Activated T-helper 2 cell treated with anti-CD3 and anti-CD28 coated beads, Interferon-gamma antibody, Interleukin-2, Interleukin-4, amounts not matched to agents 10 μg/mL and 5 μg/mL and 100 μg/mL, durations not matched to agents 14 hours and 24 hours and 36 hours (primary cell): ENCODE data around the gene AP4S1. TPM values are rescaled to one million over a fixed set of nuclear protein-coding genes. Genes with fewer than 3 reads are reported as not detected.

Experiments
- DNase-seq: peaks from one replicate; pipeline ENCODE4 v3.0.0; 2021; ENCODE audit warnings: low spot score
- H3K27ac Mint-ChIP-seq: one replicate; pipeline ENCODE4 v1.8.0; 2021; ENCODE audit warnings: mixed read lengths
- H3K27me3 Mint-ChIP-seq: one replicate; pipeline ENCODE4 v1.8.0; 2021; ENCODE audit warnings: low read depth, mixed read lengths
- H3K36me3 Mint-ChIP-seq: one replicate; pipeline ENCODE4 v1.8.0; 2021; ENCODE audit warnings: low read depth, mixed read lengths
- H3K4me1 Mint-ChIP-seq: one replicate; pipeline ENCODE4 v1.8.0; 2021; ENCODE audit warnings: low read depth, mixed read lengths
- H3K4me3 Mint-ChIP-seq: one replicate; pipeline ENCODE4 v1.8.0; 2021; ENCODE audit warnings: low read depth, mild to moderate bottlenecking, moderate library complexity, mixed read lengths
- H3K9me3 Mint-ChIP-seq: one replicate; pipeline ENCODE4 v1.8.0; 2021; ENCODE audit warnings: mixed read lengths
- intact Hi-C: fragments of 100-400 bp; cut with micrococcal nuclease; formaldehyde crosslinking; loops from one replicate; pipeline ENCODE4 v1.15.1; 2023
- total RNA-seq: library from RNA; stranded (reverse); gene quantifications from 2 replicates; pipeline ENCODE4 v1.2.3, GENCODE V29; 2022

The AP4S1 gene
- total RNA-seq, 1 donor from 2014 or later: 7.0 TPM

DNA sequence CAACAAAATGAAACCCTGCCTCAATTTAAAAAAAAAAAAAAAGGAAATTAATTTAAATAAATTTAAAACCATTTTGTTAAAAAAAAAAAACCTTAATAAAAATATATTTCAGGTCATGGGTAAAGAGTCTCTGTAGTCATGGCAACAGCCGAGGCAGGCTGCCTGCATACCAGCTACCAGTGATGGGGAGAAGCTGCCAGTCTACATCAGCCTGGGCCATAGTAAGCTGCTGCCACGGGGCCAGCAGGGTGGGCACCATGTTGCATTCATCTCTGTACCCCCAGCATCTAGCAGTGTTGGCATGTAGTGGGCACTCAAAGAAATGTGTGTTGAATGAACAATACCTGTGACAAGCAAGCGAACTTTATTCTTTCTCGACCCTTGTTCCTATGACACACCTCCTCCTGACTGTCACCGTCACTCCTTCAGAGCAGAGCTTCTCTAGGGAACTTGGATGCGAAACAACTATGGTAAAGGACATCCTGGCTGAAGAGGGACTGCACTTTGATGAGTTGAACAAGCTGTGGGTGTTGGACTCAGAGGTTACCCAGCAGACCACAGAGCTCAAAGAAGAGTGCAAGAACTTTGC lies 7.3 kb upstream of the AP4S1 start:
- intact Hi-C loops: no loop called here
- Mint-ChIP-seq H3K4me1 (peaks cover 16% of the 10 kb centered on the region), H3K4me3 (no peak overlapping the region), H3K36me3 (peaks cover 26% of the 10 kb centered on the region), H3K27me3 (no peaks in the 10 kb centered on the region), H3K27ac (no peak overlapping the region), H3K9me3 (no peaks in the 10 kb centered on the region)
- DNase-seq: no peak

DNA sequence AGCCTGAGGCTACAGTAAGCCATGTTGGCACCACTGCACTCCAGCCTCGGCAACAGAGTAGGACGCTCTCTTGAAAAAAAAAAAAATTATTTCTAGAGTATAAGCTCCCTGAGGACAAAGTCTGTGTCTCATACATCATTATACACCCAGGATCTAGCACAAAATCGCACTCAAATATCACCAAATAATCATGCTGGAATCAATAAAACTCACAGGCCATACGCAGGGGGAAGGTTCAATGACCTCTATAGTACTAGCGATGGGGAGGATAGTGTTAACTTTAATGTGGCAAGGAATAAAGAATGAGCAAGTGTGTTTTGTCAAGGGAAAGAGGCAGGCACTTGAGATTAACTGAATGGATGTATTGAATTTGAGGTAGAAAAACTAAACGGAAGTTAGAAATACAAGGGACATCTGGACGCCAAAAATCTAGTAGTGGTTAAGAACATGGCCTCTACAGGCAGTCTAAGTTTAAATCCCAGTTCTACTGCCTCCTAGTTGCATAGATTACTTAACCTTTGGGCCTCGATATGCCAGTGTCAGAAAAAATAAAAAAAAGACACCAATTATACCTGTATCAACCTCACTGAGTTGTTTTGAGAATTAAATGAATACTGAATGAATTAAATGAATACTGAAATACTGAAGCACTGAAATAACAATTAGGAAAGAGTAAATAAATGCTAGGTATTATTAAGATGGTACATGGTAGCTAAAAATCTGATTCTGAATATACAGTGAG lies 4.4 kb upstream of the AP4S1 start:
- no peak overlapping the region for H3K4me3 Mint-ChIP-seq
- intact Hi-C loops: loop anchor here (10.0 kb wide), 1 partner anchor 544 kb away; the partner anchor contains the start of gene NUBPL
- H3K9me3 Mint-ChIP-seq: no peaks in the 10 kb centered on the region
- H3K27me3 Mint-ChIP-seq: no peaks in the 10 kb centered on the region
- no peak for DNase-seq
- peaks cover 31% of the 10 kb centered on the region for H3K4me1 Mint-ChIP-seq
- peaks cover 34% of the 10 kb centered on the region for H3K36me3 Mint-ChIP-seq
- H3K27ac Mint-ChIP-seq: no peak overlapping the region

- H3K36me3 Mint-ChIP-seq: peaks cover 34% of the 10 kb centered on the region
- H3K27me3 Mint-ChIP-seq: no peaks in the 10 kb centered on the region
- DNase-seq: no peak
- H3K4me1 Mint-ChIP-seq: peaks cover 29% of the 10 kb centered on the region
- H3K4me3 Mint-ChIP-seq: no peak overlapping the region
- H3K9me3 Mint-ChIP-seq: no peaks in the 10 kb centered on the region
- intact Hi-C loops: loop anchor here (10.0 kb wide), 1 partner anchor 543 kb away; the partner anchor contains the start of gene NUBPL
- H3K27ac Mint-ChIP-seq: no peak overlapping the region
These were observed 3.9 kb upstream of the AP4S1 start for GRCh38 chr14:31021576-31021949.

- Mint-ChIP-seq H3K27ac (no peak overlapping the region), H3K27me3 (no peaks in the 10 kb centered on the region), H3K36me3 (peaks cover 34% of the 10 kb centered on the region), H3K4me1 (peaks cover 35% of the 10 kb centered on the region), H3K4me3 (no peak overlapping the region), H3K9me3 (no peaks in the 10 kb centered on the region)
- intact Hi-C loops: loop anchor here (10.0 kb wide), 1 partner anchor 542 kb away; the partner anchor contains the start of gene NUBPL
- no peak for DNase-seq
These were observed 3.1 kb upstream of the AP4S1 start for GRCh38 chr14:31022386-31022785.

GRCh38 chr14:31024010-31024480 lies 1.4 kb upstream of the AP4S1 start:
- intact Hi-C loops: loop anchor here (10.0 kb wide), 1 partner anchor 541 kb away; the partner anchor contains the start of gene NUBPL
- H3K4me1 Mint-ChIP-seq: peaks cover 42% of the 10 kb centered on the region

DNA sequence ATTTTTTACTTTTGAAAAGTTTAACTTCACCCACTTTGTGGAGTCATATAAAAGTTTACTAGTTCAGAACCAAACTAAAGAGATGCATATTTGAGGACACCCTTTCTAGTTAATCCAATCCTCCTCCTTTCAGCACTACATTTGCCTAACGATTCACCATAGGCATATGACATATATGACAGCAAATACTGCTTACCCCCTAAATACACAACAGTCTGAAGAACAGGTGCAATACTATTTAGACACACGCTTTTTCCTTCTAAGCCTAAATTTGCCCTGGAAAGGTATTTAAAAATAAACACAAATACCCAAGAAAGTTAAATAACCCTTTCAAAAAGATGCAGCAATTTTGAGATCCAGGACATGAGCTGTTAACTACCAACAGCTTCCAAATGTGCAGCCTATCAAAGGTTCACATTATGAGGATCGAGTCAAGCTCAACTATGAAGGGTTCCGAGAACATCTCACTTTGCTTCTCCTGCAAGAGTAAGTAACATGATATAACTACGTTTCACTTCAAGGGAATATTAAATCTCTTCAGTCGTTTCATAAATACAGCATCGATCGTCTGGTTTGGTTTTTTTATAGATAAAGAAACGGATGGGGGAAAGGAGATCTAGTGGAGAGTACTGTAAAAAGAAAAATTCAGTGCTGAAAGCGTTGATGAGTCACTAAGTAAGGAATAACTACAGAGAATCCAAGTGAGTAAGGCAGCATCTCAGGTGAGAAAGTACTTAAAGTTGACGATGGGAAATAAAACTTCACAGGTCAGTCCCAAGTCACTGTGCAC lies 677 bp upstream of the AP4S1 start:
- peaks cover 47% of the 10 kb centered on the region for H3K4me1 Mint-ChIP-seq
- intact Hi-C loops: loop anchor here (5.0 to 10.0 kb wide), 5 partner anchors 42 to 1178 kb away; partner anchors contain the start of genes NUBPL, RNU6-7, RNU6-8 and SCFD1
- peak overlapping the region; percentile 91 for H3K4me3 Mint-ChIP-seq
- DNase-seq: no peak
- H3K36me3 Mint-ChIP-seq: peaks cover 28% of the 10 kb centered on the region
- no peaks in the 10 kb centered on the region for H3K27me3 Mint-ChIP-seq
- H3K27ac Mint-ChIP-seq: peak overlapping the region; percentile 81
- no peaks in the 10 kb centered on the region for H3K9me3 Mint-ChIP-seq

More at GRCh38 chr14:31024010-31024480, 1.4 kb upstream of the AP4S1 start:
- Mint-ChIP-seq H3K27me3 (no peaks in the 10 kb centered on the region), H3K9me3 (no peaks in the 10 kb centered on the region), H3K36me3 (peaks cover 28% of the 10 kb centered on the region), H3K27ac (no peak overlapping the region), H3K4me3 (peak overlapping the region; percentile 45)
- no peak for DNase-seq

DNA sequence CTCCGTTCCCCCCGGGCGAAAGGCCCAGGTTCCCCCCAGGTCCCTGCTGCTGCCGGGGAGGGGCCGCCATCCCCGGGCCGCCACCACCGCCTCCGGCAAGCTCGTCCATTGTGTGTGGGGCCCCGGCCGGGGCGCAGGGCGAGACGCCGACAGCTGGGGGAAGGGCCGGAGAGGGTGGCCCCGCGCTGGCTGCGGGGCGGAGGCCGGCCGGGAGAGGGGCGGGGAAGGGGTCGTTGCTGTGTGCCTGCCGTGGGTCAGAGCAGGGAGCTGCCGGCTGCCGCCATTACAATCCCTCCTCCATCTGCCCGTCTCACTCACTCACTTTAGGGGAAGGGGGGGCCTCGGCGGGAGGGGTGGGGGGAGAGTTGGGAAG lies 614 bp downstream of the AP4S1 start, which contains the start of gene STRN3:
Gene STRN3, minus strand, starts transcription at position 303 of the 373 bp plus-strand sequence. Its CDS starts 194 bp downstream, at position 109.
- Mint-ChIP-seq H3K27ac (peak within 1 kb of the TSS; percentile 92), H3K9me3 (no peaks in the 10 kb centered on the region), H3K4me3 (peak within 1 kb of the TSS; percentile 93), H3K27me3 (no peaks in the 10 kb centered on the region), H3K4me1 (peaks cover 49% of the 10 kb centered on the region), H3K36me3 (peaks cover 20% of the 10 kb centered on the region)
- intact Hi-C loops: loop anchor here (1.0 to 10.0 kb wide), 8 partner anchors 44 to 1176 kb away; partner anchors contain the start of genes G2E3, HECTD1, NUBPL and RNU6-7
- DNase-seq: no peak

DNA sequence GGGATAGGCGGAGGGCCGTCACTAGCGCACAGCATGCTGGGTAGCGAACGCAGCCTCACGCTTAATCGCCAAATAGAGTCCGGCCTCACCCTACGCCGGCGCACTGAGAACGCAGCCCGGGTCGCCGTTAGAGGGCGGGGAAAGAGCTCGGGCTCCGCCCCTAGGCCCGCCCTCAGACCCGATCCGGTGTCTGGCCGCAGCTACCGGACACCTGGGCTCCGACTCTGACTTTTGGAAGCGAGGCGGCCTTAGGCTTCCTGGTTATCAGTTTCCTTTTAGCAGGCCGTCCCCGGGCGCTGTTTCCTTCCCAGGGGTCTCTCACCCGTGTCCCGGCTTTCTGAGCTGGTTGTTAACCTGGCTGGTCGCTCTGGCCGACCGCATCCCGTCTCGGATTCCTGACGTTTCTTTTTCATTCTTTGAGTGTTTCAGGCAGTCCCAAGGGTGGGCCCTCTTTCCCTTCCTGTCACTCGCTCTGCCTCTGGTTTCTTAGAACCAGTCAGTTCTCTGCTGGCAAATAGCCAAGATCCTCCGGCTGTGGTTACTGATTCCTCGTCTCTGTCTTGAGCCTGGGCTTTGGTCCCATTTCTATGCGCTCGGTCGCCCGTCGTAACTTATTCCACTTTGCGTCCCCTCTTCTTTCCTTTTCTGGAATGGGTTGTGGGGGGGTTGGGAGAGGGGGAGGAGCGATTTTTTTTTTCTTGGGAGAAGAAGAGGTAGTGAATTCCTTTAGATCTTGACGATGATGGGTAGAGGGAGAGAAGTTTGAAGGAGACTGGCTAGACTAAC lies 1.2 kb downstream of the AP4S1 start:
- Mint-ChIP-seq H3K27ac (peak overlapping the region; percentile 92), H3K9me3 (no peaks in the 10 kb centered on the region), H3K36me3 (peaks cover 16% of the 10 kb centered on the region), H3K27me3 (no peaks in the 10 kb centered on the region), H3K4me1 (peaks cover 51% of the 10 kb centered on the region), H3K4me3 (peak overlapping the region; percentile 93)
- peak; percentile 89 for DNase-seq
- intact Hi-C loops: loop anchor here (1.0 to 10.0 kb wide), 8 partner anchors 44 to 1176 kb away; partner anchors contain the start of genes G2E3, HECTD1, NUBPL and RNU6-7

DNA sequence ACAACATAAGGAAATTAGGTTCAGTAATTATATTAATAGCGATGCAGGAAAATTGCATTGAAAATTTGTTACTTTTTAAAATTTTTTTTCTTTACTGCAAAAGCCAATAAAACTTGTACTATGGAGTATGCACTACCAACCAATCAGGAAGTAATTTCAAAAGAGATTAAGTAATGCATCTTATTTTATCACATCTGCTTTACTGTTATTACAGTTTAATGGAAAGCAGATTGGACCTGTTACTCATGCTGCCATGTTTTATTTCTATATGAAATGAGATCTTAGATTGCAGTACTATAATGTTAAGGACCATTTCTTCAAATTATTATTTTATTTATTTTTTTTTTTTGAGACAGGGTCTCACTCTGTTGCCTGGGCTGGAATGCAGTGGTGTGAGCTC lies 2.4 kb downstream of the AP4S1 start:
- no peak for DNase-seq
- intact Hi-C loops: loop anchor here (2.0 to 10.0 kb wide), 7 partner anchors 46 to 1174 kb away; partner anchors contain the start of genes G2E3, NUBPL, RNU6-7 and RNU6-8

DNA sequence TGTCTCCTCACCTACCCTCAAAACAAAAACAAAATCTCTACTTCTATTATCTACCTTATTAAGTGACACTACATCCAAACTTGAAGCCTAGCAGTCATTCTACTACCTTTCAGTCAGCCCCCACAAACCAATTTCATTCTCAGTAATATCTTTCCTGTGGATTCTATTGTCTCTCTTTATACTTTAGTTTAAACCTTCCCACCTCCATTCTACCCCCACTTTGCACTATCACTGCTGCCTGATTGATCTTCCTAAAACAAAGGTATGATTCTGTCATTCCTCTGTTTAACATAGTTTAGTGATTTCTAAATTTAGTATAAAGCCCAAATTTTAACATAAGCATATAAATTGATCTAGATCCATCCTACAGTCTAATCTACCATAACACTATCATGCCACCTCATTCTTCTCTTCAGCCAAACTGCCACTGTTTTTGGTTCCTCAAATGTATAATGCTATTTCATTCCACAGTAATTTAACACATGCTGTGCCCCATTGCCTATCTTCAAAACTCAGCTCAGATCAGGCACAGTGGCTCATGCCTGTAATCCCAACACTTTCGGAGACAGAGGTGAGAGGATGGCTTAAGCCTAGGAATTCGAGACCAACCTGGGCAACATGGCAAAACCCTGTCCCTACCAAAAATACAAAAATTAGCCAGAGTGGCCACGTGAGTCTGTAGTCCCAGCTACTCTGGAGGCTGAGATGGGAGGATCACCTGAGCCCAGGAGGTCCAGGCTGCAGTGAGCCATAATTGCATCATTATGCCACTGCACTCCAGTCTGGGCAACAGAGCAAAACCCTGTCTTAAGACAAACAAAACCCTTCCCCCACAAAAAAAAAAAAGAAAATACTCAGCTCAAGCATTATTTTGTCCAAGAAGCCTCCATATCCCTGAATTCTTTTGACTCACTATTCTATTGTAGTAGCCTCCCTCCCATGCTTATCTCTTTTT lies 3.8 kb downstream of the AP4S1 start:
- peak overlapping the region; percentile 47 for H3K27ac Mint-ChIP-seq
- no peak for DNase-seq
- peak overlapping the region; percentile 19 for H3K4me3 Mint-ChIP-seq
- no peaks in the 10 kb centered on the region for H3K9me3 Mint-ChIP-seq
- intact Hi-C loops: loop anchor here (5.0 to 10.0 kb wide), 5 partner anchors 47 to 1173 kb away; partner anchors contain the start of genes NUBPL, RNU6-7, RNU6-8 and SCFD1
- peaks cover 7% of the 10 kb centered on the region for H3K36me3 Mint-ChIP-seq
- no peaks in the 10 kb centered on the region for H3K27me3 Mint-ChIP-seq
- H3K4me1 Mint-ChIP-seq: peaks cover 42% of the 10 kb centered on the region

More for the DNA sequence above, 2.4 kb downstream of the AP4S1 start:
- Mint-ChIP-seq H3K36me3 (peaks cover 11% of the 10 kb centered on the region), H3K27me3 (no peaks in the 10 kb centered on the region), H3K9me3 (no peaks in the 10 kb centered on the region), H3K4me3 (no peak overlapping the region), H3K27ac (no peak overlapping the region), H3K4me1 (peaks cover 51% of the 10 kb centered on the region)

GRCh38 chr14:31030469-31030868 lies 5.0 kb downstream of the AP4S1 start:
- Mint-ChIP-seq H3K9me3 (no peaks in the 10 kb centered on the region), H3K36me3 (no peaks in the 10 kb centered on the region), H3K27ac (no peak overlapping the region), H3K27me3 (no peaks in the 10 kb centered on the region), H3K4me1 (peaks cover 34% of the 10 kb centered on the region), H3K4me3 (no peak overlapping the region)
- no peak for DNase-seq
- intact Hi-C loops: no loop called here
